SK-N-SH (cell line): ENCODE measurements around the gene NF2. TPM values are rescaled to one million over a fixed set of nuclear protein-coding genes. Genes with fewer than 3 reads are reported as not detected.

Experiments
- CTCF ChIA-PET: fragments of 300-600, 350-600 bp; formaldehyde crosslinking; extraction: SDS; loops from one replicate; lab custom pipeline; 2021; lab: Yijun Ruan, JAX
- POLR2A ChIA-PET: fragments of 350-600 bp; sonication (Branson Sonifier 250); formaldehyde crosslinking; extraction: SDS; loops from one replicate; lab custom pipeline; 2020; ENCODE audit warnings: antibody characterized with exemption, inconsistent platforms; lab: Yijun Ruan, JAX
- DNase-seq: peaks from one replicate; pipeline ENCODE4 v3.0.0; 2012
- H2AFZ ChIP-seq: fragments of 200-600 bp; sonication (generic); 2 replicates; pipeline ENCODE4 v1.8.1; 2016; ENCODE audit warnings: antibody characterized with exemption, mild to moderate bottlenecking, low read depth
- H3F3A ChIP-seq: fragments of 200-600 bp; sonication (generic); replicated peaks from 2 replicates; pipeline ENCODE3; 2016; ENCODE audit warnings: antibody characterized with exemption, mild to moderate bottlenecking; ENCODE audit not compliant: insufficient read depth
- H3K27ac ChIP-seq, 2 experiments: fragments of 200-500 bp in 1 of 2; fragments of 200-600 bp in 1 of 2; sonication (Bioruptor generic) in 1 of 2; sonication (generic), shearing (Covaris generic) in 1 of 2; 2 replicates each; pipeline versions ENCODE4 v1.5.1 to v1.6.1; 2014 to 2016; ENCODE audit warnings: low read depth in 2 of 2, inconsistent platforms in 1 of 2, low read length in 1 of 2, mild to moderate bottlenecking in 1 of 2, mixed read lengths in 1 of 2
- H3K27me3 ChIP-seq: fragments of 200-600 bp; sonication (generic), shearing (Covaris generic); 2 replicates; pipeline ENCODE4 v1.6.1; 2016; ENCODE audit warnings: mixed run types; ENCODE audit not compliant: insufficient read depth
- H3K36me3 ChIP-seq, 2 experiments: fragments of 200-500 bp in 1 of 2; fragments of 200-600 bp in 1 of 2; sonication (Bioruptor generic) in 1 of 2; sonication (generic) in 1 of 2; replicated peaks in 1 of 2; 2 replicates each; pipeline versions ENCODE3 to v1.5.1; 2014 to 2016; ENCODE audit warnings: low read length in 1 of 2, mild to moderate bottlenecking in 1 of 2; ENCODE audit not compliant: insufficient read depth in 2 of 2, control insufficient read depth in 1 of 2
- H3K4me1 ChIP-seq, 2 experiments: fragments of 200-500 bp in 1 of 2; fragments of 200-600 bp in 1 of 2; sonication (Bioruptor generic) in 1 of 2; sonication (generic), shearing (Covaris generic) in 1 of 2; 2 replicates each; pipeline versions ENCODE4 v1.5.1 to v1.6.1; 2014 to 2016; ENCODE audit warnings: low read depth in 1 of 2, low read length in 1 of 2, mixed run types in 1 of 2; ENCODE audit not compliant: insufficient read depth in 2 of 2, control insufficient read depth in 1 of 2
- H3K4me2 ChIP-seq: fragments of 200-600 bp; sonication (generic), shearing (Covaris generic); 2 replicates; pipeline ENCODE4 v1.6.1; 2017; ENCODE audit warnings: mixed run types
- H3K4me3 ChIP-seq, 2 experiments: fragments of 200-500 bp in 1 of 2; fragments of 200-600 bp in 1 of 2; sonication (Bioruptor generic) in 1 of 2; sonication (generic), shearing (Covaris generic) in 1 of 2; 2 replicates each; pipeline versions ENCODE4 v1.5.1 to v1.8.1; 2014 to 2016; ENCODE audit warnings: low read depth in 2 of 2, inconsistent platforms in 1 of 2, low read length in 1 of 2, mild to moderate bottlenecking in 1 of 2, mixed read lengths in 1 of 2, moderate library complexity in 1 of 2
- H3K79me2 ChIP-seq: fragments of 200-600 bp; sonication (generic); 2 replicates; pipeline ENCODE4 v1.8.1; 2017; ENCODE audit warnings: mild to moderate bottlenecking; ENCODE audit not compliant: insufficient read depth
- H3K9ac ChIP-seq: fragments of 200-600 bp; sonication (generic); 2 replicates; pipeline ENCODE4 v1.6.1; 2017; ENCODE audit warnings: mixed run types
- H3K9me2 ChIP-seq: fragments of 200-600 bp; sonication (generic); 2 replicates; pipeline ENCODE4 v1.6.1; 2017; ENCODE audit warnings: mixed run types
- H3K9me3 ChIP-seq: fragments of 200-600 bp; sonication (generic); 2 replicates; pipeline ENCODE4 v1.6.1; 2017; ENCODE audit warnings: mixed run types, mild to moderate bottlenecking, moderate library complexity
- H4K20me1 ChIP-seq: fragments of 200-600 bp; sonication (generic); 2 replicates; pipeline ENCODE4 v1.6.1; 2017; ENCODE audit warnings: mild to moderate bottlenecking, mixed run types; ENCODE audit not compliant: insufficient read depth
- CHD2 ChIP-seq: fragments of 150-350 bp; IDR thresholded peaks from 2 replicates; pipeline ENCODE4 v1.6.1; 2018; ENCODE audit warnings: low read length; ENCODE audit not compliant: partially characterized antibody
- EZH2phosphoT487 ChIP-seq: fragments of 200-600 bp; sonication (generic); IDR thresholded peaks from 2 replicates; pipeline ENCODE4 v1.6.1; 2017; ENCODE audit warnings: low read depth, mixed run types, mild to moderate bottlenecking, antibody characterized with exemption, moderate library complexity, borderline replicate concordance
- FOXJ3 ChIP-seq: sonication (generic); formaldehyde crosslinking; IDR thresholded peaks from 2 replicates; pipeline ENCODE4 v1.5.1; 2020; ENCODE audit warnings: mild to moderate bottlenecking, missing genetic modification reagents
- IRF3 ChIP-seq: fragments of 150-350 bp; IDR thresholded peaks from 2 replicates; pipeline ENCODE4 v1.6.1; 2016; ENCODE audit warnings: mild to moderate bottlenecking, low read depth, low read length
- MXI1 ChIP-seq: IDR thresholded peaks from 2 replicates; pipeline ENCODE4 v1.6.1; 2012; ENCODE audit warnings: mild to moderate bottlenecking, low read depth, low read length, improper control_type of control experiment
- RCOR1 ChIP-seq: fragments of 150-350 bp; IDR thresholded peaks from 2 replicates; pipeline ENCODE4 v1.6.1; 2017; ENCODE audit warnings: antibody characterized with exemption, low read length
- REST ChIP-seq: IDR thresholded peaks from 2 replicates; pipeline ENCODE4 v1.6.1; 2012; ENCODE audit warnings: mild to moderate bottlenecking, low read depth, low read length, moderate library complexity
- RXRA ChIP-seq: IDR thresholded peaks from 2 replicates; pipeline ENCODE4 v1.4.0; 2012; ENCODE audit warnings: low read depth, mild to moderate bottlenecking, borderline replicate concordance
- SIN3A ChIP-seq: IDR thresholded peaks from 2 replicates; pipeline ENCODE4 v1.6.1; 2012; ENCODE audit warnings: low read depth, mild to moderate bottlenecking, low read length, moderate library complexity, borderline replicate concordance
- SMC3 ChIP-seq: IDR thresholded peaks from 2 replicates; pipeline ENCODE4 v1.6.1; 2012; ENCODE audit warnings: low read depth, low read length, improper control_type of control experiment
- USF1 ChIP-seq: IDR thresholded peaks from 2 replicates; pipeline ENCODE4 v1.4.0; 2012; ENCODE audit warnings: low read depth, borderline replicate concordance
- USF2 ChIP-seq: fragments of 150-350 bp; IDR thresholded peaks from 2 replicates; pipeline ENCODE4 v1.6.1; 2017; ENCODE audit warnings: antibody characterized with exemption, low read length, low read depth, borderline replicate concordance
- WGBS: methylation state at CpG from one replicate; pipeline ENCODE4 v1.1.6; 2017; ENCODE audit warnings: low lambda C conversion rate; 5-methylcytosine and 5-hydroxymethylcytosine counted together
- polyA plus RNA-seq, 3 experiments: library from polyadenylated mRNA; depleted of rRNA; stranded (reverse); fragments of >200 nt; gene quantifications; 2 replicates each; pipeline ENCODE4 v1.2.3, GENCODE V29; 2012

The NF2 gene
- polyA plus RNA-seq, 1 of the 3 experiments (the other 2 are of a cell fraction), result 44.1 TPM

- Histone ChIP-seq H3K4me3 (no peak overlapping the region), H3F3A (no peaks in the 10 kb centered on the region), H3K4me1 (no peaks in the 10 kb centered on the region; a peak in 1 of 4 replicates), H3K36me3 (peaks cover 0 to 14% of the 10 kb centered on the region in 2 experiments), H2AFZ (no peak overlapping the region), H3K27ac (no peak overlapping the region), H3K9me2 (no peaks in the 10 kb centered on the region), H3K9me3 (no peaks in the 10 kb centered on the region), H3K4me2 (no peak overlapping the region), H3K79me2 (no peaks in the 10 kb centered on the region), H4K20me1 (no peaks in the 10 kb centered on the region), H3K9ac (no peak overlapping the region), H3K27me3 (no peaks in the 10 kb centered on the region)
- ChIA-PET CTCF (interaction anchor here (1.0 to 1.2 kb wide), 3 partner anchors 55 to 344 kb away, joined by 3 to 4 read pairs (median 3); no protein-coding TSS in a partner anchor), POLR2A (no interaction called here)
- WGBS, result 96% methylated on average over 4 of the region's 8 CpGs
- DNase-seq, result no peak
- TF ChIP-seq RCOR1, result no peak
- no peak for TF ChIP-seq CHD2
- TF ChIP-seq EZH2phosphoT487, result no peak
Observed at GRCh38 chr22:29744902-29745301, 141.5 kb downstream of the NF2 start.

- H3K9me2 ChIP-seq, result no peaks in the 10 kb centered on the region
- H3K4me1 ChIP-seq, result no peaks in the 10 kb centered on the region; a peak in 1 of 4 replicates
- CTCF ChIA-PET, result interaction anchor here (0.5 to 1.0 kb wide), 2 partner anchors 89 to 341 kb away, joined by 3 read pairs; no protein-coding TSS in a partner anchor
- no peak for DNase-seq
- H3K9me3 ChIP-seq, result no peaks in the 10 kb centered on the region
- H3K27ac ChIP-seq, result no peak overlapping the region
- H3K79me2 ChIP-seq, result no peaks in the 10 kb centered on the region
- H3K27me3 ChIP-seq, result no peaks in the 10 kb centered on the region
- H3K4me3 ChIP-seq, result no peak overlapping the region
- no peak overlapping the region for H2AFZ ChIP-seq
- H3F3A ChIP-seq, result no peaks in the 10 kb centered on the region
- no peak overlapping the region for H3K4me2 ChIP-seq
- no peak overlapping the region for H3K9ac ChIP-seq
- POLR2A ChIA-PET, result no interaction called here
- 96% methylated on average over 6 of the region's 7 CpGs for WGBS
- peaks cover 0 to 6% of the 10 kb centered on the region in 2 experiments for H3K36me3 ChIP-seq
- TF ChIP-seq CHD2, result no peak
- no peak for TF ChIP-seq SIN3A
- no peak for TF ChIP-seq MXI1
- TF ChIP-seq SMC3, result no peak
- no peak for TF ChIP-seq USF1
- no peak for TF ChIP-seq RXRA
- no peak for TF ChIP-seq REST
- no peak for TF ChIP-seq FOXJ3
- TF ChIP-seq USF2, result no peak
- no peak for TF ChIP-seq IRF3
- no peak for TF ChIP-seq EZH2phosphoT487
- 0 out of 2 replicates have a peak, but pooled peaks cover 3% of the 10 kb centered on the region for H4K20me1 ChIP-seq
Observed at GRCh38 chr22:29747832-29748231, 144.4 kb downstream of the NF2 start.
